NB4 (cell line): Measurements from ENCODE around the gene PLBD2.

Experiments used
- DNase-seq: peaks from one replicate; pipeline ENCODE4 v3.0.0; 2010; ENCODE audit warnings: low read depth
- H3K4me3 ChIP-seq: one replicate; pipeline ENCODE4 v1.5.1; 2011; ENCODE audit warnings: mild to moderate bottlenecking, low read depth, low read length, moderate library complexity
- CTCF ChIP-seq: IDR thresholded peaks from one replicate; pipeline ENCODE4 v1.5.1; 2012; ENCODE audit warnings: low read depth, low read length
- MAX ChIP-seq: IDR thresholded peaks from 2 replicates; pipeline ENCODE4 v1.6.1; 2011; ENCODE audit warnings: low read depth, low read length
- MYC ChIP-seq: IDR thresholded peaks from 2 replicates; pipeline ENCODE4 v1.6.1; 2011; ENCODE audit warnings: low read depth, low read length
- POLR2A ChIP-seq: IDR thresholded peaks from 2 replicates; pipeline ENCODE4 v1.6.1; 2011; ENCODE audit warnings: mild to moderate bottlenecking; ENCODE audit not compliant: insufficient read length; ENCODE audit errors: extremely low read depth

The PLBD2 gene

GRCh38 chr12:113326775-113327395, 31.5 kb upstream of the PLBD2 start:
- no peak overlapping the region for H3K4me3 ChIP-seq
- no peak for TF ChIP-seq POLR2A
- TF ChIP-seq MYC, result no peak
- no peak for TF ChIP-seq MAX
- TF ChIP-seq CTCF, result no peak
- DNase-seq, result no peak

GRCh38 chr12:113328368-113328889, 30.0 kb upstream of the PLBD2 start:
- TF ChIP-seq POLR2A (no peak), CTCF (no peak), MYC (no peak), MAX (no peak)
- DNase-seq, result no peak
- H3K4me3 ChIP-seq, result no peak overlapping the region

GRCh38 chr12:113329022-113329790, 29.2 kb upstream of the PLBD2 start:
- DNase-seq, result no peak
- H3K4me3 ChIP-seq, result no peak overlapping the region
- TF ChIP-seq MAX (no peak), CTCF (no peak), MYC (no peak), POLR2A (no peak)

GRCh38 chr12:113329791-113330417, 28.5 kb upstream of the PLBD2 start:
- no peak overlapping the region for H3K4me3 ChIP-seq
- DNase-seq, result no peak
- TF ChIP-seq CTCF (no peak), MYC (no peak), MAX (no peak), POLR2A (no peak)

GRCh38 chr12:113330505-113330904, 27.9 kb upstream of the PLBD2 start:
- no peak for DNase-seq
- no peak overlapping the region for H3K4me3 ChIP-seq
- TF ChIP-seq MYC (no peak), POLR2A (no peak), MAX (no peak), CTCF (no peak)
